Suprapubic skin (tissue), 3 donors: ENCODE results near the gene CYTH1.

Experiments
- CTCF ChIP-seq, 2 donors: fragments of 200-600 bp in 1 of 2; fragments of 450-650 bp in 1 of 2; sonication (generic) in 1 of 2; IDR thresholded peaks; one replicate each; pipeline ENCODE4 v1.5.1; 2016 to 2019; ENCODE audit warnings: antibody characterized with exemption in 2 of 2, mild to moderate bottlenecking in 1 of 2, moderate library complexity in 1 of 2
- POLR2AphosphoS5 ChIP-seq, 3 donors: sonication (generic); formaldehyde crosslinking; IDR thresholded peaks; one replicate each; pipeline ENCODE4 v1.6.1; 2017; ENCODE audit warnings: antibody characterized with exemption in 3 of 3

- TF ChIP-seq CTCF (IDR thresholded peaks at IDR 0.05), result no peak
- no peak for TF ChIP-seq POLR2AphosphoS5 (IDR thresholded peaks at IDR 0.05)
Observed at GRCh38 chr17:78704594-78704993, 77.5 kb downstream of the CYTH1 start.
